SK-N-SH treated with all-trans-retinoic acid at 6 μM for 48 hours (cell line): Measurements from ENCODE around the gene YPEL4.
"Not testable (repeated sequence)": the region's sequence is repeated elsewhere in the genome, so short reads cannot be mapped to it uniquely, and the experiment has no call there.

ENCODE experiments used
- ATAC-seq: fragments of 200-7000 bp; cut with Tn5 transposase; 3 replicates; pipeline ENCODE4 v1.9.1; 2020; ENCODE audit warnings: mild to moderate bottlenecking, moderate library complexity
- ARNTL ChIP-seq: fragments of 450-650 bp; formaldehyde crosslinking; IDR thresholded peaks from 2 replicates; pipeline ENCODE4 v1.5.0; 2020; ENCODE audit warnings: low read depth, mild to moderate bottlenecking, moderate library complexity, borderline replicate concordance
- BACH2 ChIP-seq: fragments of 250-450 bp; sonication (Bioruptor Pico); IDR thresholded peaks from 2 replicates; pipeline ENCODE4 v1.9.0; 2021; ENCODE audit warnings: mild to moderate bottlenecking, borderline replicate concordance
- CSDC2 ChIP-seq: fragments of 250-450 bp; sonication (Bioruptor Pico); IDR thresholded peaks from 2 replicates; pipeline ENCODE4 v1.5.0; 2020; ENCODE audit warnings: mild to moderate bottlenecking, moderate library complexity
- ESRRG ChIP-seq: fragments of 250-450 bp; sonication (Bioruptor Pico); IDR thresholded peaks from 2 replicates; pipeline ENCODE4 v1.6.1; 2021; ENCODE audit warnings: mild to moderate bottlenecking
- GLIS3 ChIP-seq: fragments of 250-450 bp; sonication (Bioruptor Pico); IDR thresholded peaks from 2 replicates; pipeline ENCODE4 v1.5.0; 2020; ENCODE audit warnings: mild to moderate bottlenecking, moderate library complexity
- ISL1 ChIP-seq: fragments of 250-450 bp; sonication (Bioruptor Pico); IDR thresholded peaks from 2 replicates; pipeline ENCODE4 v2.1.2; 2022; ENCODE audit warnings: mild to moderate bottlenecking, moderate library complexity
- OSR1 ChIP-seq: fragments of 250-450 bp; sonication (Bioruptor Pico); IDR thresholded peaks from 2 replicates; pipeline ENCODE4 v1.8.0; 2022; ENCODE audit warnings: moderate library complexity, mild to moderate bottlenecking, inconsistent platforms
- PPARA ChIP-seq: fragments of 250-450 bp; sonication (Bioruptor Pico); IDR thresholded peaks from 2 replicates; pipeline ENCODE4 v1.5.0; 2020; ENCODE audit warnings: mild to moderate bottlenecking, borderline replicate concordance
- SNAI2 ChIP-seq: fragments of 250-450 bp; sonication (Bioruptor Pico); IDR thresholded peaks from 2 replicates; pipeline ENCODE4 v1.5.0; 2020; ENCODE audit warnings: mild to moderate bottlenecking, moderate library complexity
- TCF4 ChIP-seq: fragments of 250-450 bp; sonication (Bioruptor Pico); IDR thresholded peaks from 2 replicates; pipeline ENCODE4 v1.8.0; 2021; ENCODE audit warnings: mild to moderate bottlenecking, moderate library complexity, borderline replicate concordance
- TOX ChIP-seq: fragments of 250-450 bp; sonication (Bioruptor Pico); IDR thresholded peaks from 2 replicates; pipeline ENCODE4 v1.8.0; 2021; ENCODE audit warnings: mild to moderate bottlenecking, moderate library complexity, borderline replicate concordance
- ZFP3 ChIP-seq: fragments of 250-450 bp; sonication (Bioruptor Pico); IDR thresholded peaks from 2 replicates; pipeline ENCODE4 v1.5.0; 2020; ENCODE audit warnings: mild to moderate bottlenecking, moderate library complexity
- ZNF565 ChIP-seq: fragments of 450-650 bp; formaldehyde crosslinking; conservative IDR thresholded peaks from 2 replicates; pipeline ENCODE4 v1.5.0; 2020; ENCODE audit warnings: low read depth, mild to moderate bottlenecking, moderate library complexity
- ZNF70 ChIP-seq: fragments of 450-650 bp; formaldehyde crosslinking; IDR thresholded peaks from 2 replicates; pipeline ENCODE4 v1.5.0; 2020; ENCODE audit warnings: mild to moderate bottlenecking, moderate library complexity
- ZNF8 ChIP-seq: fragments of 450-650 bp; formaldehyde crosslinking; IDR thresholded peaks from 2 replicates; pipeline ENCODE4 v1.5.0; 2020; ENCODE audit warnings: mild to moderate bottlenecking, moderate library complexity
- TF ChIP-seq, protein P1 (sequence below): fragments of 250-450 bp; sonication (Bioruptor Pico); IDR thresholded peaks from 2 replicates; pipeline ENCODE4 v1.5.0; 2020; ENCODE audit warnings: mild to moderate bottlenecking, moderate library complexity
- TF ChIP-seq, protein P2 (sequence below): fragments of 250-450 bp; sonication (Bioruptor Pico); IDR thresholded peaks from 2 replicates; pipeline ENCODE4 v1.5.1; 2021; ENCODE audit warnings: mild to moderate bottlenecking, moderate library complexity
- TF ChIP-seq, protein P3 (sequence below): fragments of 250-450 bp; sonication (Bioruptor Pico); IDR thresholded peaks from 2 replicates; pipeline ENCODE4 v1.8.0; 2021; ENCODE audit warnings: low read depth, mild to moderate bottlenecking, moderate library complexity, borderline replicate concordance
- TF ChIP-seq, protein P4 (sequence below): fragments of 250-450 bp; sonication (Bioruptor Pico); IDR thresholded peaks from 2 replicates; pipeline ENCODE4 v1.5.1; 2020; ENCODE audit warnings: low read depth, mild to moderate bottlenecking, moderate library complexity
- TF ChIP-seq, protein P5 (sequence below): fragments of 250-450 bp; sonication (Bioruptor Pico); IDR thresholded peaks from 2 replicates; pipeline ENCODE4 v1.8.0; 2020; ENCODE audit warnings: mild to moderate bottlenecking, moderate library complexity, borderline replicate concordance

Gene YPEL4

DNA sequence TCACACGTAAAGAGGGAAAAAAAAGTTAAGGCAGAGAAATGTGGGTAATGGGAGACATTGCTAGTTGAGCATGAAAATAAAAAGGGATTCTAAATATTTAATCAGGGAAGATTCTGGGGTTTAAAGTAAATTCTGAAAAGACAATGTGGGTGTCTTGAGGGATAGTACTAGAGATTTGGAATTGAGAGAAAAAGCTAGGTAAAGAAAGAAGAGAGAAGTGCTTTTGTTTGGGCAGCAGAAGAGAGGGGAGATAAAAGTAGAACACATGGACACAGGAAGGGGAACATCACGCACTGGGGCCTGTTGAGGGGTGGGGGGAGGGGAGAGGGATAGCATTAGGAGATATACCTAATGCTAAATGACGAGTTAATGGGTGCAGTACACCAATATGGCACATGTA lies 3.5 kb upstream of the YPEL4 start:
- ATAC-seq = no peak
- TF ChIP-seq ESRRG (CRISPR knock-in tag) (no peak), ZFP3 (CRISPR knock-in tag) (no peak), ARNTL (CRISPR knock-in tag) (no peak), ZNF8 (CRISPR knock-in tag) (no peak)
- TF ChIP-seq, protein P1, sequence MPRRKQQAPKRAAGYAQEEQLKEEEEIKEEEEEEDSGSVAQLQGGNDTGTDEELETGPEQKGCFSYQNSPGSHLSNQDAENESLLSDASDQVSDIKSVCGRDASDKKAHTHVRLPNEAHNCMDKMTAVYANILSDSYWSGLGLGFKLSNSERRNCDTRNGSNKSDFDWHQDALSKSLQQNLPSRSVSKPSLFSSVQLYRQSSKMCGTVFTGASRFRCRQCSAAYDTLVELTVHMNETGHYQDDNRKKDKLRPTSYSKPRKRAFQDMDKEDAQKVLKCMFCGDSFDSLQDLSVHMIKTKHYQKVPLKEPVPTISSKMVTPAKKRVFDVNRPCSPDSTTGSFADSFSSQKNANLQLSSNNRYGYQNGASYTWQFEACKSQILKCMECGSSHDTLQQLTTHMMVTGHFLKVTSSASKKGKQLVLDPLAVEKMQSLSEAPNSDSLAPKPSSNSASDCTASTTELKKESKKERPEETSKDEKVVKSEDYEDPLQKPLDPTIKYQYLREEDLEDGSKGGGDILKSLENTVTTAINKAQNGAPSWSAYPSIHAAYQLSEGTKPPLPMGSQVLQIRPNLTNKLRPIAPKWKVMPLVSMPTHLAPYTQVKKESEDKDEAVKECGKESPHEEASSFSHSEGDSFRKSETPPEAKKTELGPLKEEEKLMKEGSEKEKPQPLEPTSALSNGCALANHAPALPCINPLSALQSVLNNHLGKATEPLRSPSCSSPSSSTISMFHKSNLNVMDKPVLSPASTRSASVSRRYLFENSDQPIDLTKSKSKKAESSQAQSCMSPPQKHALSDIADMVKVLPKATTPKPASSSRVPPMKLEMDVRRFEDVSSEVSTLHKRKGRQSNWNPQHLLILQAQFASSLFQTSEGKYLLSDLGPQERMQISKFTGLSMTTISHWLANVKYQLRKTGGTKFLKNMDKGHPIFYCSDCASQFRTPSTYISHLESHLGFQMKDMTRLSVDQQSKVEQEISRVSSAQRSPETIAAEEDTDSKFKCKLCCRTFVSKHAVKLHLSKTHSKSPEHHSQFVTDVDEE (CRISPR knock-in tag) = no peak
- TF ChIP-seq, protein P2, sequence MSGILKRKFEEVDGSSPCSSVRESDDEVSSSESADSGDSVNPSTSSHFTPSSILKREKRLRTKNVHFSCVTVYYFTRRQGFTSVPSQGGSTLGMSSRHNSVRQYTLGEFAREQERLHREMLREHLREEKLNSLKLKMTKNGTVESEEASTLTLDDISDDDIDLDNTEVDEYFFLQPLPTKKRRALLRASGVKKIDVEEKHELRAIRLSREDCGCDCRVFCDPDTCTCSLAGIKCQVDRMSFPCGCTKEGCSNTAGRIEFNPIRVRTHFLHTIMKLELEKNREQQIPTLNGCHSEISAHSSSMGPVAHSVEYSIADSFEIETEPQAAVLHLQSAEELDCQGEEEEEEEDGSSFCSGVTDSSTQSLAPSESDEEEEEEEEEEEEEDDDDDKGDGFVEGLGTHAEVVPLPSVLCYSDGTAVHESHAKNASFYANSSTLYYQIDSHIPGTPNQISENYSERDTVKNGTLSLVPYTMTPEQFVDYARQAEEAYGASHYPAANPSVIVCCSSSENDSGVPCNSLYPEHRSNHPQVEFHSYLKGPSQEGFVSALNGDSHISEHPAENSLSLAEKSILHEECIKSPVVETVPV (CRISPR knock-in tag) = no peak
- TF ChIP-seq, all 23 proteins: peak for 0

DNA sequence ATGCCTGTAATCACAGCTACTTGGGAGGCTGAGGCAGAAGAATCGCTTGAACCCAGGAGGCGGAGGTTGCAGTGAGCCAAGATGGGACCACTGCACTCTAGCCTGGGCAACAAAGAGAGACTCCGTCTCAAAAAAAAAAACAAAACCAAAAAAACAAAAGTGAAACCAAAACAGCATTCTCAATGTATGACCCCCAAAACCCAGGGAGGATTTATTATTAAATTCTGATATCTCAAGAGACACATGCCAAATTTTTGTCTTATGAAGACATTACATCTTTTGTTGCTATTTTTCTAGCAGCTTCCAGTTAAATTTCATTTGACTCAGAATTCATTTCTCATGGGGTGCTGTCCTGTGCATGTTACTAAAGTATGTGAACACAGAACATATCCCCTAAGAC lies 3.0 kb upstream of the YPEL4 start:
- no peak for ATAC-seq
- TF ChIP-seq, protein P3, sequence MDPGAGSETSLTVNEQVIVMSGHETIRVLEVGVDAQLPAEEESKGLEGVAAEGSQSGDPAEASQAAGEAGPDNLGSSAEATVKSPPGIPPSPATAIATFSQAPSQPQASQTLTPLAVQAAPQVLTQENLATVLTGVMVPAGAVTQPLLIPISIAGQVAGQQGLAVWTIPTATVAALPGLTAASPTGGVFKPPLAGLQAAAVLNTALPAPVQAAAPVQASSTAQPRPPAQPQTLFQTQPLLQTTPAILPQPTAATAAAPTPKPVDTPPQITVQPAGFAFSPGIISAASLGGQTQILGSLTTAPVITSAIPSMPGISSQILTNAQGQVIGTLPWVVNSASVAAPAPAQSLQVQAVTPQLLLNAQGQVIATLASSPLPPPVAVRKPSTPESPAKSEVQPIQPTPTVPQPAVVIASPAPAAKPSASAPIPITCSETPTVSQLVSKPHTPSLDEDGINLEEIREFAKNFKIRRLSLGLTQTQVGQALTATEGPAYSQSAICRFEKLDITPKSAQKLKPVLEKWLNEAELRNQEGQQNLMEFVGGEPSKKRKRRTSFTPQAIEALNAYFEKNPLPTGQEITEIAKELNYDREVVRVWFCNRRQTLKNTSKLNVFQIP (CRISPR knock-in tag) = no peak
- TF ChIP-seq, protein P2 (CRISPR knock-in tag) = no peak
- TF ChIP-seq ZNF8 (CRISPR knock-in tag) (no peak), TOX (CRISPR knock-in tag) (no peak), TCF4 (CRISPR knock-in tag) (no peak), ISL1 (CRISPR knock-in tag) (no peak), ESRRG (CRISPR knock-in tag) (no peak), GLIS3 (CRISPR knock-in tag) (no peak), ZFP3 (CRISPR knock-in tag) (no peak), PPARA (CRISPR knock-in tag) (no peak), CSDC2 (no peak), SNAI2 (CRISPR knock-in tag) (no peak), ZNF70 (CRISPR knock-in tag) (no peak), ZNF565 (no peak), OSR1 (CRISPR knock-in tag) (no peak), BACH2 (no peak), ARNTL (CRISPR knock-in tag) (no peak)
- TF ChIP-seq, protein P4, sequence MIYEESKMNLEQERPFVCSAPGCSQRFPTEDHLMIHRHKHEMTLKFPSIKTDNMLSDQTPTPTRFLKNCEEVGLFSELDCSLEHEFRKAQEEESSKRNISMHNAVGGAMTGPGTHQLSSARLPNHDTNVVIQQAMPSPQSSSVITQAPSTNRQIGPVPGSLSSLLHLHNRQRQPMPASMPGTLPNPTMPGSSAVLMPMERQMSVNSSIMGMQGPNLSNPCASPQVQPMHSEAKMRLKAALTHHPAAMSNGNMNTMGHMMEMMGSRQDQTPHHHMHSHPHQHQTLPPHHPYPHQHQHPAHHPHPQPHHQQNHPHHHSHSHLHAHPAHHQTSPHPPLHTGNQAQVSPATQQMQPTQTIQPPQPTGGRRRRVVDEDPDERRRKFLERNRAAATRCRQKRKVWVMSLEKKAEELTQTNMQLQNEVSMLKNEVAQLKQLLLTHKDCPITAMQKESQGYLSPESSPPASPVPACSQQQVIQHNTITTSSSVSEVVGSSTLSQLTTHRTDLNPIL (CRISPR knock-in tag) = no peak
- TF ChIP-seq, protein P5, sequence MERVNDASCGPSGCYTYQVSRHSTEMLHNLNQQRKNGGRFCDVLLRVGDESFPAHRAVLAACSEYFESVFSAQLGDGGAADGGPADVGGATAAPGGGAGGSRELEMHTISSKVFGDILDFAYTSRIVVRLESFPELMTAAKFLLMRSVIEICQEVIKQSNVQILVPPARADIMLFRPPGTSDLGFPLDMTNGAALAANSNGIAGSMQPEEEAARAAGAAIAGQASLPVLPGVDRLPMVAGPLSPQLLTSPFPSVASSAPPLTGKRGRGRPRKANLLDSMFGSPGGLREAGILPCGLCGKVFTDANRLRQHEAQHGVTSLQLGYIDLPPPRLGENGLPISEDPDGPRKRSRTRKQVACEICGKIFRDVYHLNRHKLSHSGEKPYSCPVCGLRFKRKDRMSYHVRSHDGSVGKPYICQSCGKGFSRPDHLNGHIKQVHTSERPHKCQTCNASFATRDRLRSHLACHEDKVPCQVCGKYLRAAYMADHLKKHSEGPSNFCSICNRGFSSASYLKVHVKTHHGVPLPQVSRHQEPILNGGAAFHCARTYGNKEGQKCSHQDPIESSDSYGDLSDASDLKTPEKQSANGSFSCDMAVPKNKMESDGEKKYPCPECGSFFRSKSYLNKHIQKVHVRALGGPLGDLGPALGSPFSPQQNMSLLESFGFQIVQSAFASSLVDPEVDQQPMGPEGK = no peak

DNA sequence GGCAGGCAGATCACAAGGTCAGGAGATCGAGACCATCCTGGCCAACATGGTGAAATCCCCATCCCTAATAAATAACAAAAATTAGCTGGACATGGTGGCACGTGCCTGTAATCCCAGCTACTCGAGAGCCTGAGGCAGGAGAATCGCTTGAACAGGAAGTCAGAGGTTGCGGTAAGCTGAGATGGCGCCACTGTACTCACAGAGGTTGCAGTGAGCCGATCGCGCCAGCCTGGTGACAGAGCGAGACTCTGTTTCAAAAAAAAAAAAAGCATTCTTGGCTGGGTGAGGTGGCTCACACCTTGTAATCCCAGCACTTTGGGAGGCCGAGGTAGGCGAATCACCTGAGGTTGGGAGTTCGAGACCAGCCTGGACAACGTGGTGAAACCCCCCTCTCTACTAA lies 2.5 kb upstream of the YPEL4 start:
- ATAC-seq = not testable (repeated sequence)
